AG20443 (cell line): ENCODE results near the gene MVD.

Experiments
- DNase-seq: peaks from one replicate; pipeline ENCODE4 v3.0.0; 2012; ENCODE audit warnings: low spot score, mixed read lengths

MVD gene

DNA sequence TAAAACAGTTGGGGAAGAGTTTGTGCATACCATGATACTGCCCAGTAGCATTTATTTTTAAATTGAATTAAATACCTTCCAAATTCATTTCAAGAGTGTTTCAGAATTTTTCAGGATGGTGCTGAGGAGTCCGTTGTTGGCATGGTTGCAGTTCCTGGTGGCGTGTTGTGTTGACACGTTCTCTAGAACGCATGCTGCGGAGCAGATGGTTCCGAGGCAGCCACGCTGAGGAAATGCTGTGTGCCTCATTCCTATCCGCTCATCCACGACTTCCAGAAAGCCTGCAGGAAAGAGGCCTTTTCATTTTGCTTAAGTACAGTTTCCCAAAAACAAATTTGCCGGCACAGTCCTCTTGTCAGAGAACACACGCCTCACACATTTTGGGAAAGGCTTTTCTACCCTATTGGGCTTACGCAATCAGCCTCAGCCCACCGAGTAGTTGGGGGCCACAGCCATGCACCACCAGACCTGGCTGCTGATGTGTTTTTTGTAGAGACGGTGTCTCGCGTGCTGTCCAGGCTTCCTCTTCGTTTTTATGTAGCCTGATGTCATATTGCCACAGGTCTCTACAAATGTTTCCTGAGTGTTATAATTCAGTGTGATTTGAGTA lies 56.6 kb downstream of the MVD start:
- no peak for DNase-seq

DNA sequence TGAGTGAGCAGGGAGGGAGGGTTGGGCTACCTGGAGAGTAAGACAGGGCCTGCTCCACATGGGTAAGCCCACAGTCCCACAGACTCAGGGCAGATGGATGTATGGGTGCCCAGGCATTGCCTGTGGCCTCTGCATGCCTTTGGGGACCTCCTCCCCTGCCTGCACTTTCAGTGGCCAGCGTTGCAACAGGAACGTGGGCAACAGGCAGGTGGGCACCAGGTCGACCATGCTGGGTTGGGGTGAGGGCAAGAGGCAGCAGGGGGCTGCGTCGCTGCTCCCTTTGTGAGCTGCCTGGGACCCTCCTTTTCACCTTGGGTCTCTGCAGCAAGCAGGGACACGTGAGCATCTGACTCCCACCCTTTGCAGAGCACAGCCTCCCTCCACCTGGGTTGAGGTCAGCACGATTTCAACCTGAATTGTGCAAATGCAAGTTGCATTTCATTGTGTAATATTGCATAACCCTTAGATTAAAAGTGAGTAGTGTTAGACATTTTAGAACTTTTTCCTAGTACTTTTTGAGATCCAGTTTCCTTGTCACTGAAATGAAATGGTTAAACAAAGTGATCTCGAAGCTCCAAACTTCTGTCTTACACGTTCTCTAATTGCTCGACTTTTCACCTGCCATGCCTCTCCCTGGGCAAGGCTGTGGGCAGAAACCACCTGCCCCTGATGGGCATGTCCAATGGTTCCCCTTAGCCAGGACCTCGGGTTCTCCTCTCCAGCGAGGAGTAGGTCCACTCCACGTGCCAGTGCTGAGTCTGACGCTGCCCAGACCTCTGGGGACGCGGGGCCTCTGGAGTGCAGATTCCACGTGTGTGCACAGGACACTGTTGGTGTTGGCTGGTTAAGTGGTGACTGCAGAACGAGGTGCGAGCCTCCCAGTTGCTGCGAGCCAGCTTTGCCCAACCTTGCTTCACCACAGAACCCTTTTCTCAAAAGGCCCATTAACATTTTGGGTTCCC lies 57.4 kb downstream of the MVD start:
- no peak for DNase-seq

DNA sequence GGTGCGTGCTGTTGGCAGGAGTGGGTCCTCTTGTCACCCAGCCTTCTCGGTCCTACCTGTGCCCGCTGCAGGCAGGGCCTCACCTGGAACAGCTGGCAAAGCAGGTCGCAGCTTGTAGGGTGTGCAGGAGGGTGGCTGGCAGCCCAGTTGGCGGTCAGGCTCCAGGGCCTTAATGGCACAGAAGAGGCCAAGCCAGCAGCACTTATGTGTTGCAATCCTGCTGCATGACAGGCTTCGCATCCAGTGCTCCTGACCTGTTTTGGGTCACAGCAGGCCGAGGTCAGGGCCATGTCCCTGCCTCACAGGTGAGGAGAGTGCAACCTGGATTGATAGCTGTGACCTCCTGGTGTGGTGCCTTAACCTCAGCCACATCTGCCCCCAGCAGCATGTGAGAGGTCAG lies 60.8 kb downstream of the MVD start:
- DNase-seq: no peak
